Measurements from ENCODE around the gene IRF3. TPM values are rescaled to one million over a fixed set of nuclear protein-coding genes. Genes with fewer than 3 reads are reported as not detected.
A peak's percentile ranks its signal among the peaks of the same experiment; 100 is the strongest.

Gene IRF3
- polyA plus RNA-seq, 3 donors, result 29.8 to 115 (median 41.1) TPM

DNA sequence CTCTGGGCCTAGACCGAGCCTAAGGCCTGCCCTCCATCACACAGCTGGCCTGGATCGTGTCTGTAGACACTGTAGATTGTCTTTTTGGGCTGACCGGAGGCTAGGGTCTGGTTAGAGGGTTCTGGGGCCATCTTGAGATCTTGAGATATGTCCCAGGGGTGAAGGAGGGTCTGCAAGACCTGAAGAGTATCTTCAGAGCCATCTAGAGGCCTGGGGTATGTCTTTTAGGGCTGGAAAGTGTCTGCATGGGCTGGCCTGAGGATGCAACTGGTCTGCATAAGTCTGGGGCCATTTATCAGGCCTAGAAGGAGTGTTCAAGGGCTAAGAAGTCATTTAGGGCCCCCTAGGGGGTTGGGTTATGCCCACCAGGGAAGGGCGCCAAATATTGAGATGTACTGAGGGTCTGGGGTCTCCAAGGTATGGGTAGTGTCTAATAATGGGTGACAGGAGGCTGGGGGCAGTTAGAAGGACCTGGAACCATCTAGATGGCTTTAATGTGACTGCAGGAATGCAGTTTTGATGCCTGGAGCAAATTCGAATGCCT, 23.1 kb downstream of the IRF3 start:
- Mint-ChIP-seq H3K27ac (peak overlapping the region; percentile 91 to 100 (median 98)), H3K36me3 (peaks cover 24 to 34% of the 10 kb centered on the region in 2 donors), H3K27me3 (ENCODE audit: low read depth in 3 of 3) (peaks cover 0 to 12% (median 9%) of the 10 kb centered on the region in 3 donors), H3K9me3 (peaks cover 0 to 2% (median 0%) of the 10 kb centered on the region in 7 donors), H3K4me1 (peaks cover 49% of the 10 kb centered on the region), H3K4me3 (peak overlapping the region; percentile 95 to 99)
- peaks cover 41% of the 10 kb centered on the region for H3K79me2 ChIP-seq (ENCODE audit: insufficient read depth, low read length)
- WGBS (ENCODE audit: insufficient coverage), result 6% methylated on average over 3 of the region's 5 CpGs
- intact Hi-C loops (cut with micrococcal nuclease), result loop anchor here (1.0 to 5.0 kb wide), 5 partner anchors 22 to 145 kb away; partner anchors contain the start of genes PRMT1 (in 2 of the 2), PRR12 (in 1 of the 2) and RPS11 (in 1 of the 2)
- H3K4me1 ChIP-seq (ENCODE audit: control insufficient read depth in 1 of 2, insufficient read depth in 2 of 2, low read length in 2 of 2), result peaks cover 45 to 50% of the 10 kb centered on the region in 2 donors
- no peaks in the 10 kb centered on the region for H3K9me3 ChIP-seq (replicated peaks in 1 of 2; ENCODE audit: control insufficient read depth in 1 of 2, insufficient read depth in 1 of 2, low read length in 2 of 2)
- H3K4me2 ChIP-seq (replicated peaks; ENCODE audit: extremely low read depth, low read length, poor library complexity, severe bottlenecking), result peak overlapping the region; percentile 94
- H2AFZ ChIP-seq (ENCODE audit: insufficient read depth, low read depth, low read length, poor library complexity, severe bottlenecking), result peak overlapping the region; percentile 94
- H3K27ac ChIP-seq (ENCODE audit: low read depth in 1 of 2, low read length in 2 of 2), result peak overlapping the region; percentile 86 to 98
- H3K36me3 ChIP-seq (replicated peaks in 1 of 2; ENCODE audit: control insufficient read depth in 1 of 2, insufficient read depth in 2 of 2, low read length in 2 of 2), result peaks cover 20 to 33% of the 10 kb centered on the region in 2 donors
- H3K9ac ChIP-seq (ENCODE audit: insufficient read depth, low read length, poor library complexity, severe bottlenecking), result peak overlapping the region; percentile 98
- DNase-seq, result peak in 1 of 3 donors; percentile 23
- H3K4me3 ChIP-seq (replicated peaks in 1 of 3; ENCODE audit: low read depth in 2 of 3, low read length in 3 of 3), result peak overlapping the region; percentile 70 to 99 (median 98)
- TF ChIP-seq, protein P1, sequence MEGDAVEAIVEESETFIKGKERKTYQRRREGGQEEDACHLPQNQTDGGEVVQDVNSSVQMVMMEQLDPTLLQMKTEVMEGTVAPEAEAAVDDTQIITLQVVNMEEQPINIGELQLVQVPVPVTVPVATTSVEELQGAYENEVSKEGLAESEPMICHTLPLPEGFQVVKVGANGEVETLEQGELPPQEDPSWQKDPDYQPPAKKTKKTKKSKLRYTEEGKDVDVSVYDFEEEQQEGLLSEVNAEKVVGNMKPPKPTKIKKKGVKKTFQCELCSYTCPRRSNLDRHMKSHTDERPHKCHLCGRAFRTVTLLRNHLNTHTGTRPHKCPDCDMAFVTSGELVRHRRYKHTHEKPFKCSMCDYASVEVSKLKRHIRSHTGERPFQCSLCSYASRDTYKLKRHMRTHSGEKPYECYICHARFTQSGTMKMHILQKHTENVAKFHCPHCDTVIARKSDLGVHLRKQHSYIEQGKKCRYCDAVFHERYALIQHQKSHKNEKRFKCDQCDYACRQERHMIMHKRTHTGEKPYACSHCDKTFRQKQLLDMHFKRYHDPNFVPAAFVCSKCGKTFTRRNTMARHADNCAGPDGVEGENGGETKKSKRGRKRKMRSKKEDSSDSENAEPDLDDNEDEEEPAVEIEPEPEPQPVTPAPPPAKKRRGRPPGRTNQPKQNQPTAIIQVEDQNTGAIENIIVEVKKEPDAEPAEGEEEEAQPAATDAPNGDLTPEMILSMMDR (IDR thresholded peaks at IDR 0.05), result no peak
- no peaks in the 10 kb centered on the region for H3K27me3 ChIP-seq (ENCODE audit: control insufficient read depth in 2 of 2, insufficient read depth in 2 of 2, low read length in 2 of 2)
- peaks cover 30% of the 10 kb centered on the region for H4K20me1 ChIP-seq (ENCODE audit: insufficient read depth, low read length)

DNA sequence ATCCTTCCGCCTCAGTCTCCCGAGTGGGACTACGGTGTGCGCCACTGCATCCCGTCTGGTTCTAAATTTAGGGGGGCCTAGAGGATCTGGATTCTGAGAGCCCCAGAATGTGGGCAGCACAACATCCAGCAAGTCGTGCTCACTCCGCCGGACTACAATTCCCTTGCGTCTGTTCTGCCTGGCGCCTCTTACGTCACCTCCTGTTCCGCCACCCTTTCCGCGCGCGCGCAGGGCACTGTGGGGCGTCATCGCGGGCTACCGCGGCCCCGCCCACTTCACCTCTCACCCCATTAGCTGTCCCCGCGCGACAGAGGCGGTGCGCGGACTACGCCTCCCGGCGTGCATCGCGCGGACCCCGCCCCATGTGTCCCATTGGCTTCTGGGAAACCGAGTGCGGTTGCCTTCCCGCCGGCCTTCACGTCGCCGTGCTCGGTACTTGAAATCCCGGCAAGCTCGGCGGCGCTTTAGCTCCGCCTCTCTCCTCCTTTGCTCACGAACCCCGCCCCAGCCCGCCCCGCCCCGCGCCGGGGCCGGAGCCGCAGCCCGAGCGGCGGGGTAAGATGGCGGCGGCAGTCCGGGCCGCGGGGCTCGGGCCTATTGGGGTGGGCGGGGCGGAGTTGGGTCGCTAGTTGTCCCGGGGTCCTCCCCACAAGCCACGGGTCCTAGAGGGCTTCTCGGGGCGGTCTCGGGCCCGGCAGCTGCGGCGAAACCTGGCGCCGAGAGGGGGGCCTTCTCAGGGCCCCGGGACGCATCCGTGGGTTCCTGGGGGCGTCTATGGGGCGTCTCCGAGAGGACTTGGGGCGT, 23.8 kb downstream of the IRF3 start, which contains the start of gene SCAF1:
Gene SCAF1, plus strand, starts transcription at position 522 of the 804 bp plus-strand sequence. CDS start 2,818 bp downstream, outside the sequence.
- peak within 1 kb of the TSS; percentile 96 for H3K4me2 ChIP-seq (replicated peaks; ENCODE audit: extremely low read depth, low read length, poor library complexity, severe bottlenecking)
- H3K4me3 Mint-ChIP-seq, result peak within 1 kb of the TSS; percentile 95 to 99
- peak within 1 kb of the TSS; percentile 70 to 99 (median 98) for H3K4me3 ChIP-seq (replicated peaks in 1 of 3; ENCODE audit: low read depth in 2 of 3, low read length in 3 of 3)
- H3K36me3 Mint-ChIP-seq, result peaks cover 17 to 27% of the 10 kb centered on the region in 2 donors
- H3K36me3 ChIP-seq (replicated peaks in 1 of 2; ENCODE audit: control insufficient read depth in 1 of 2, insufficient read depth in 2 of 2, low read length in 2 of 2), result peaks cover 13 to 26% of the 10 kb centered on the region in 2 donors
- H3K4me1 Mint-ChIP-seq, result peaks cover 51% of the 10 kb centered on the region
- peak; percentile 99 to 100 (median 100) for DNase-seq
- under 1% methylated on average over 82 of the region's 87 CpGs for WGBS (ENCODE audit: insufficient coverage)
- H3K27me3 ChIP-seq (ENCODE audit: control insufficient read depth in 2 of 2, insufficient read depth in 2 of 2, low read length in 2 of 2), result no peaks in the 10 kb centered on the region
- peaks cover 0 to 2% (median 0%) of the 10 kb centered on the region in 7 donors for H3K9me3 Mint-ChIP-seq
- H3K27ac Mint-ChIP-seq, result peak within 1 kb of the TSS; percentile 99 to 100 (median 100)
- H3K79me2 ChIP-seq (ENCODE audit: insufficient read depth, low read length), result peaks cover 41% of the 10 kb centered on the region
- peaks cover 45 to 51% of the 10 kb centered on the region in 2 donors for H3K4me1 ChIP-seq (ENCODE audit: control insufficient read depth in 1 of 2, insufficient read depth in 2 of 2, low read length in 2 of 2)
- H3K9ac ChIP-seq (ENCODE audit: insufficient read depth, low read length, poor library complexity, severe bottlenecking), result peak within 1 kb of the TSS; percentile 98
- TF ChIP-seq, protein P1 (IDR thresholded peaks at IDR 0.05), result no peak
- peaks cover 0 to 12% (median 8%) of the 10 kb centered on the region in 3 donors for H3K27me3 Mint-ChIP-seq (ENCODE audit: low read depth in 3 of 3)
- H3K27ac ChIP-seq (ENCODE audit: low read depth in 1 of 2, low read length in 2 of 2), result peak within 1 kb of the TSS; percentile 98
- H3K9me3 ChIP-seq (replicated peaks in 1 of 2; ENCODE audit: control insufficient read depth in 1 of 2, insufficient read depth in 1 of 2, low read length in 2 of 2), result no peaks in the 10 kb centered on the region
- intact Hi-C loops (cut with micrococcal nuclease), result loop anchor here (1.0 to 5.0 kb wide), 7 partner anchors 22 to 235 kb away; partner anchors contain the start of genes PRMT1 (in 2 of the 2), AKT1S1 (in 1 of the 2), AP2A1 (in 1 of the 2) and PRR12 (in 1 of the 2)
- peak within 1 kb of the TSS; percentile 94 for H2AFZ ChIP-seq (ENCODE audit: insufficient read depth, low read depth, low read length, poor library complexity, severe bottlenecking)
- peaks cover 24% of the 10 kb centered on the region for H4K20me1 ChIP-seq (ENCODE audit: insufficient read depth, low read length)

Measured in CD14-positive monocyte (primary cell).